HG03457 (cell line): ENCODE measurements around the gene RBBP8NL.

Experiments
- ATAC-seq: cut with Tn5 transposase; IDR thresholded peaks from one replicate; pipeline ENCODE4 v1.9.1; 2021; ENCODE audit warnings: moderate number of reproducible peaks; ENCODE audit not compliant: unreplicated experiment

The RBBP8NL gene

DNA sequence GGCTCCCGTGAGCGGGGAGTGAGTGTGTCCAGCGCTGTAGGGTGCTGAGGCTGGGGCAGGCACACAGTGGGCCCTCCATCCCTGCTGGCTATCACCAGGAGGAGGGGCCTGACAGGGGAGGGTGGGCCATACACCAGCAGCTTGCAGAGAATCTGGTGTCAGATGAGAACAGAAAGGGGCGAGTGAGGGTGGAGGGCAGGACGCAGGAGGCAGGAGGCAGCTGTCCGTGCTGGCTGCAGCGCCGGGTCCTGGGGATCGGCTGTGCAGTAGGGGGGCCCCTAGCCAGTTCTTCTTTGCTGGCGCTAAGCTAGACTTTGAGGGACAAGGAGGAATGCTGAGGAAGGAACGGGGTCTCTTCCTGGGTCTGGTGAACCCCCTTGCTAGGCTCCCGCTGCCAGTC is 18.7 kb downstream of the RBBP8NL start:
- no peak for ATAC-seq

DNA sequence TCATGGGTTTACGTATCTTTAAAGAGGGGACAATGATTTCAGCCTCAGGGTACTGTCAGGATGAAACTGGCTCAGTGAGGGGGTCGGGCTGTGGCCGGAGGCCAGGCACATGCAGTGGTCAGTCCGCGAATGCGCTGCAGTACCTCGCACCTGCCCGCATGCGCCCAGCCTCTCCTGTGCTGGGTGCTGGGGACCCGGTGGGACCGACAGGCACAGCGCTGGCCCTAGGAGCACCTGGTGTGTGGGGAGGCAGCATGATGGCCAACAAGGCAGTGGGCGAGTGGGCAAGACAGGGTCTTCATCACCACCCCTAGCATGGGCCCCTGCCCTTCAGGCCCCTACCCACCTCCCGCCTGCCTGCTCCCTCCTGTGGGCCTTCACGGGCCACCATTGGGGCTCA is 19.3 kb downstream of the RBBP8NL start:
- ATAC-seq = no peak

DNA sequence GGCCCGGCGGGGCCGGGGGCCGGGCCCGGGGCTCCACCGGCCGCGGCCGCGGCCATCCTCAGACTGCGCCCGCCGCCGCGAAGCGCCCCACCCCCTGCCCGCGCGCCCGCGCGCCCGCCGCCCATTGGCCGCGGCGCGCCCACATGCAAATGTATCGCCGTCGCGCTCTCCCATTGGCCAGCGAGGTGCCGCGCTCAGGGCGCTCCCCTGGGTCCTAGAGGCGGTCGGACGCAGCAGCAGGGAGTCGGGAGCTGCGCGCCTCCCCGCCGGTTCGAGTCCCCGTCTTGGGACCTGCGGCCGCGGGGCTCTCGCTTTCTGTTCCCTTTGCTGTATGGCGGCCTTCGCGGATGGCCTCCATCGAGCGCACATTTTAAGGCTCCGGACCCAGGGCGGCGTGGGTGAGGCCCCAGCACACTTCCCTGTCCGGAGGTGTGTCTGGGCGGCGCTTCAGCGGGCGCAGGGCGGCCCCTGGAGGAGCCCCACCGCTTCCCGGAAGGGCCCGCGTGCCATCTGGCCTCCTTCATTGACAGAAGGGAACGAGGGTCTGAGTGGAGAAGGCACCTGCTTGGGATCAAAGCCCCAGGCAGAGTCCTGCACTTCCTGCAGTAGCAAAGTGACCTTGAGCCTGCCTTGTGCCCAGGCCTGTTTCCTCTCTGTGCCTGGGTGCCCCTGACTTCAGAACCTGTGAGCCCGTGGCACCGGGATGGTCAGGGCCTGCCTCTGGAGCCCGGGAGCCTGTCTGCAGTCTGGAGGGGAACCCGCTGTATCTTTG is 19.9 kb downstream of the RBBP8NL start, which contains the start of gene CABLES2:
CABLES2 (minus strand) TSS at position 65 of the 772 bp plus-strand sequence; CDS start at position 56, 9 bp downstream.
- ATAC-seq = peak; percentile 81

DNA sequence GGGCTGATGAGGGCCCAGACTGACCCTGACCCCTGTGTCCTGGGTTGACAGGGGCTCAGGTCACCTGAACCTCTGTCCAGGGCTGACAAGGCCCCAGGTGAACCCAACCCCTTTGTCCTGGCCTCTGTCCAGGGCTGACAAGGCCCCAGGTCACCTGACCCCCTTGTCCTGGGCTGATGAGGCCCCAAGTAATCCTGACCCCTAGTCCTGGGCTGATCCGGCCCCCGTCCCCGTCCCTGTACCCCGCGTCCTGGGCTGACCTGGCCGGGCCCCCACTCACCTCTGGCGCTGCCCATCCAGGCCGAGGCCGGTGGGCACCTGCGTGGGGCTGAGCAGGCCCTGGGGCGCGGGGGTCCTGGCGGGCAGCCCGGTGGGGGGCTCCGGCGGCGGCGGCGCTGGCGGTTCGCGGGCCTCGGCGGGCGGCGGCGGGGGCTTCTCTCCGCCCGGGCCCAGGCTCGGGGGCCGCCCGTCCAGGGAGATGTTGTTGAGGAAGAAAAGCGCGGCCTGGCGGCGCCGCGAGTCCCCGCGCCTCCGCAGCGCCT is 20.6 kb downstream of the RBBP8NL start:
- ATAC-seq = no peak

DNA sequence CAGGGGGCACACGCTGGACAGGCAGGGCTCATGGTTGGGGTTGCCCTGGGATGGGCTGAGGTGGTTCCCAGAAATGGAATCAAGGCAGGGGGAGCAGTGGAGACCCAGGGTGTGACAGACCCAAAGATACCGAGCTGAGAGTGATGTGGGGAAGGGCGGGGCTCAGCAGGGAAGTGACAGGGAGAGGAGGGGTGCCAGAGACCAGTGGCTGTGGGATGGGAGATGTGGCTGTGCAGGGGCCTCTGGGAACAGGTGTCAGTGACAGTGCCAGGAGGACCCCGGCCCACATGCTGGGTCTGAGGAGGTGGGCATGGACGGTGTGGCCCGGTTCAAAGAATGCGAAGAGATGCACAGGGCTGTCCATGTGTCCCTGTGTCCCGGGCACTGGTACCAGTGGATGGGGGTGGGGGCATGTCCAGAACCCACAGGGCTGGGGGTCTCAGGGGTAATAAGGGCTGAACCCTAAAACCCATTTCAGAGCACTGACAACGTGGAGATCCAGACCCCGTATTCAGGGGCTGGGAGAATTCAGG is 21.3 kb downstream of the RBBP8NL start:
- no peak for ATAC-seq

DNA sequence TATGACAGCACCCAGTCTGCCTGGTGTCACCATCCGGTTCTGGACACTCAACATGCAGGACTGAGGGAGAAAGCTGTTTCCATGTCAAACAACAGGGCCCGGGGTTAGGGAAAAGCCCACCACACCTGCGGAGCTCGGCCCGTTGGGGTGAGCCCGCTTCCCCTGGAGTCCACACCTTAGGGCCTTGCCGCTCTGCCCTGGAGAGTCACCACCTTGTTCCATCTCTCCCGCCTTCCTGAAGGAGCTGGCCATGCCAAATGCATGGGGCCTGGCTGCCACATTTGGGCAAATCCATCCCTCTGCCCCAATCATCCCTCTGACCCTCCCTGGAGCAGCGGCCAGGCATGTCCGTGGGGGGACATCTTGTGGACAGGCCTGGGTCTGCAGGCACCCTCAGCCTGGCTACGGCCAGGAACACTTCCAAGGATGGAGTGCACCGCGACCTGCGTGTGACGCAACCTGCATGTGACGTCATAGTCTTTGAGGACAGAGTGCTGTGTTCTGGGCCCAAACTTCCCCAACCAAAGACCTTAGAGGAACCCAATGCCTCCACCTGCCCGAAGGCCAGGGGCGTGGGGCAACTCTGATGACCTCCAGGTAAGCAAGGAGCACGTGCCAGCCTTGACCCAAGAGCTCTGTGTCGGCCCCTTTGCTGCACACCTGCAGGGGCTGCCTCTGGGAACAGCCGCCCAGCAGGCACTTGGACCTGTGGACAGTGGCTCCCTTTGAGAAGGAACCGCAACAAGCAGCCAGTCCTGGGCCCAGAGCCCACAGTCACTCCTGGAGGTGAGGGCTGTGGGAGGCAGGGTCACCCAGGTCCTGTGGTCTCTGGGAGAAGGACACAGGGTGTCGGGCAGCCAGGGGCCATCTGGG is 22.0 kb downstream of the RBBP8NL start:
- no peak for ATAC-seq

DNA sequence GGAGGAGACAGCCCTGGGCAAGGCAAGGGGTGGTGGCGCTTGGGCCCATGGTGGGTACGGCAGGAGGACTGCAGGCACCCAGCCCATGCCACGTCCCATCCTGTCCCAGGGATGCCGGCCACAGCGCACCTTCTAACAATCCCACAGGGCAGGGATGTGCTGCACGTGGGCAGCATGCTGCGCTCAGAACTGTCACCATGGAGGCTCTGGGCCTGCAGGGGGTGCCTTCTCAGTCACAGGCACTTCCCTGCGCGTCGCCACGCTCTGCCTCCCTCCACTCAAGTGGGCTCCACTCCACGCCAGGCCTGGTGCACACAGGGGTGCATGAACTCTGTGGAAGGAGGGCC is 22.6 kb downstream of the RBBP8NL start:
- ATAC-seq = no peak

DNA sequence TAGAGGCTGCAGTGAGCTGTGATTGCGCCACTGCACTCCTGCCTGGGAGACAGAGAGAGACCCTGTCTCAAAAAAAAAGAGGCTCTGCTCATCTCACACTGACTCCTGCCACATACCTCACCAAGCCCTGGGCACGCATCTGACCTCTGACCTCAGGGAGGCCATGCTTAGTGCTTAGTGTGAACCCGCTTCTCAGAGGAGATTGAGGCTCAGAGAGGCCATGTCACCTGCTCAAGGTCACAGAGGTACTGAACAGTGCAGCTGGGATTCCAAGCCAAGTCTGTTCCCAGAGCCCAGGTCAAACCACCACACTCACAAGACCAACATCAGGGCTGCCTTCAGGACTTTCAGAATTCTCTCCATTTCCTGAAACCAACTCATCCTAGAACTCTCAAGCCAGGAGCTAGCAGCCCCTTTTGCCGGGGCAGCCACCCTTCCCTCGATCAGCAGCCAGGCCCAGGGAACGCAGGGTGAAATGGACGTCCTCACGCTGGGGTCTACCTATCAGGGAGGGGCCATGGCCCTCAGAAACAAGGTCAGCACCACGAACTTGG is 23.1 kb downstream of the RBBP8NL start:
- ATAC-seq = no peak

DNA sequence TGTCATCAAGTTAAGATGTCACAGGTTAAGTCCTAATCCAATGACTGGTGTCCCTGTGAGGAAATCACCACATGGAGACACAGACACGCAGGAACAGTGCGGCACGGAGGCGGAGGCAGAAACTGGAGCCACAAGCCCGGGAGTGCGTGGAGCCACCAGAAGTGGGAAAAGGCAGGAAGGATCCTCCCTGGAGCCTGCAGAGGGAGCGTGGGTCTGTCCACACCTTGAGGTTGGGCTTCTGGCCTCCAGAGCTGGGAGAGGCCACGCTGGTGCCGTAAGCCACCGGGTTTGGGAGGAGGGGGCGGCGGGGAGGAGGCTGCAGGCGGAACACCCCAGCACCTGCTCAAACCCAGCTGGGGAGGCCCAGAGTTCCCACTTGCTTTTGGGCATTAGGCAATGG is 24.0 kb downstream of the RBBP8NL start:
- ATAC-seq = no peak

DNA sequence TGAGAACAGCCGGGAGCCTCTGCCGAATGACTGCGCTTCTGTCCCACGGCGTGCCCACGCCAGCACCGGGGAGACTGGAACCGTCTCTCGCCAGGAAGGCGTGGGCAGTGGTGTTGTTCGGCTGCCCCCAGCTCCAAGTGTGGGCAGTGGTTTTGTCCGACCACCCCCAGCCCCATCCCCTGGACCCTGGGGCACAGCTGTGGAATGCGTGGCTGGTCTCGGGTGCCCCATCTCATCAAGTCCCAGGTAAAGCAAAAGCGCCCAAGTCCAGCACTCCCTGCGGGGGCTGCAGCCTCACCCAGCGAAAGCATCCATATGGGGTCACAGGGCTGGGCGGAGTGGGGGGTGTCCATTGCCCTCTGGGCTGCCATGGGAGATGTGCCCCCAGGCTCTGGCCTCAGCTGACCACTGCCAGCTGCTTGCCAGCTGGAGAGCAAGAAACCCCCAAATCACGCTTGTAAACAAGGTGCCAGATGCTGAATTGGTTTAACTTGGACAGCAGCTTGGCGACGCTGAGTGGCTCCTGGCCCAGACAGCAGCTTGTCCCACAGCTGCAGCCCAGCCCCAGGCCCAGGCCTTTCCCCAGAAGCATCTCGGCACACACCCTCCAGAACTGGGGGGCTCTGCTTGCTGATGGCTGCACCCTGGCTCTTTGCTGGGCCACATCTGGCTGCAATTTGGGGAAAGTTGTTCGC is 24.7 kb downstream of the RBBP8NL start:
- no peak for ATAC-seq

DNA sequence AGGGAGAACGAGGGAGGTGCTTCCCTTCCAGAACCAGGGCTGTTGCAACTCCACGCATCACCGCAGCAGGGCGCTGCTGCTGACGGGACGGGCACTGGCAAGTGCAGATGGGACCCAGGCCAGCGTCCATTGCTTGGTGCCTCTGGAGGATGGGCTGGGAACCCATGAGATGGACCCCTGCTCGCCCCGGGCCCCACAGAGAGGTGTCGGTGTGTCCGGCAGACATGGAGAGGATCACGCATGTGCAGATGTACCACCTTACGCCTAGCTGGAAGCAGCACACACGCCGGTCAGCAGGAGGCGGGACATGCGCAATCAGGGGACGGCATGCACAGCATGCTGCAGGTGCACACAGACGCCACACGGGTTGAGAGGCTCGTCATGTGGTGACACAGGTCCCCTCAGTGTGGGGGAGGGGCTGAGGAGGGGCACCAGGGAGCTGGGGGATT is 26.0 kb downstream of the RBBP8NL start:
- no peak for ATAC-seq

DNA sequence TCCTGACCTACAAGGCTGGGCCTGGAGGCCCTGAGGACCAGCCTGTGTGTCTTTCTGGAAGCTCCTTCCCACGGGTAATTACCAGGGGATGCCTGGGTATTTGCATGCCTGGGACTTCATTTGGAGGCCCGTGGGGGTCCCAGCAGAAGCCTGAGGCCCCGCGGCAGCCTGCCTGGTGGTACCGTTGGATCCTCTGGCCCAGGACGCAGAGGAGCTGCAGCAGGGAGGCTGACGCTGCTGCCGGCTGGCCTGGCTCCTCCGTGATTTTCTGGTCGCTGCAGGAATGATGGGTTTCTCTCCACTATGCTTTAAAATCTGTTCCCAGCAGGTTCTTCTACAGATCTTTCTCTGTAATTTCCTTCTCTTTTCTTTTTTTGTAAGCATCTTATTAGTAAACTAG is 26.8 kb downstream of the RBBP8NL start:
- ATAC-seq = no peak

DNA sequence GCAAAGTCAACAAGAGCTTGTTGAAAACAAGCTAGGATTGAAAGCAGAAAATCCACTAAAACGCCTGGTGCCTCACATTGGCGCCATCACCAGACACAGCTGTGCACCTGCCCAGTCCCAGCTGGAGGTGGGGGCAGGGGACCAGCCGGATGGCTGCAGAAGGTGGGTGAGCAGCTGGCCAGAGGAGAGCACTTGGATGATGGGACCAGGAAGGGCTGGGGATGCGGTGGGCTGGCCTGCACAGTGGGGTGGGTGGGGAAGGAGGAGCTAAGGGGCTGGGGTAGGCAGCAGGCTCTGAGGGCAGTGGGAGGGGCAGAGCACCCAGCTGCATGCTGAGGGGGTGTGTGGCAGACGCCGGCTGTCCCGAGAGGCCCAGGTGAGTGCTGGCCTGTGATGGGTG is 27.3 kb downstream of the RBBP8NL start:
- ATAC-seq = no peak

DNA sequence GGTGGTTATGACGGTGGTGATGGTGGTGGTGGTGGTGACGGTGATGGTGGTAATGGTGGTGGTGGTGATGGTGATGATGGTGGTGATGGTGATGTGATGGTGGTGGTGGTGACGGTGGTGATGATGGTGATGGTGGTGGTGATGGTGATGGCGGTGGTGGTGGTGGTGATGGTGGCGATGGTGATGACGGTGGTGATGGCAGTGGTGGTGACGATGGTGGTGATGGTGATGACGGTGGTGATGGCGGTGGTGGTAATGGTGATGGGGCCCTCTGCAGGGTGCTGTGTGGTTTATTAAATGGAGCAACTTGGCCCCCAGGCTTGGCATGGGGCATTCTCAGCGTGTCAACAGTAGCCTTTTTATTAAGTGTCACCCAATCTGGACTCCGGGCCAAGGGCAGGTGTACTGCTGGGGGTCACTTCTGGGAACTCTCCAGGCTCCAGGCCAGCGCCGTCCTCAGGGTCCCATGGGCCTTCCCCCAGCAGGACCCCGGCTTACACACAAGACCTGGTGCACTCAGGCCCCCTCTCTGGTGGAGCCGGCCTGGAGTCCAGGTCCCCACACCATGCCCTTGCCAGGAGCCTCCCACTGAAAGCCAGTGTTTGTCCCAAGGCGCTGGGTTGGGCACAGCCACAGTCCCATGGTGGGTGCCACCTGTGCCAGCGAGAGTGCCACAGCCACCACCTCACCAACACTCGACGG is 29.1 kb downstream of the RBBP8NL start:
- no peak for ATAC-seq

DNA sequence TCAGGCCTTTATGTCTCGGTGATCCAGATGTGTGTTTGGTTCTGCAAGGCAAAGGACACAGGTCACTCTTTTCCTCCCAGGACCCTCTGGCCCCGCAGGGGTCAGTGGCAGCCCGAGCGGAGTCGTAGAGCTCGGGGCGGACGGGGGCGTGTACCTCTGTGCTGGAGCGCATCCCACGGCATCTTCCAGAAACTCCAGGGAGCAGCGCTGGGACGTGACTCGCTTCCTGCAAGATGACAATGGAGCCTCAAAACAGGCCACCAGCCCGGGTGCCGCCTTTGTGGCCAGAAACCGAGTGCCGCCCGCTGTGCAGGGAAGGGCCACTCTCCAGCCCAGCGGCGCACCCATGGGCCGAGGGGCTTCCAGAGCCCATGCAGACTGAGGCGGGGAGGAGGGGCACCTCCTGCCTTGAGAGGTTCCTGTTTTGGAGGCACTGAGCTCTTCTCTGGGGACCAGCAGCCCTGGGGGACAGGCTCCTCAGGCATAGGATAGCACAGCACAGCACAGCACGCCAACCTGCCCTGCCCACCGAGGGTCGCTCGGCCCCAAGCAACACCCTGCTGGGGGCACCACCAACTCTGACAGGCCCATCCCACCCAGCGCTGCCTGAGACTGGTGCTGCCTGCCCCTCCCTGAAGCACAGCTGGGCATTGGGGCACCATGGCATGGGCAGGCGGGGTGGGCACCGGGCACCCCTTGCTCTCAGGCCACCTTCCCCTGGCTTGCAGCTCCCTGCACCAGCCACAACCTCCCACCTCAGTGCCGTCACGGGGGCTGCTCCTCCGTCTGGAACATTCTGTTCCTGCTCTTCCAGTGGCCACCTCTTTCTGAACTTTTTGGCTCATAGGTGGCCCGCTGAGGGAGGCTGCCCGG is 30.7 kb downstream of the RBBP8NL start:
- no peak for ATAC-seq

DNA sequence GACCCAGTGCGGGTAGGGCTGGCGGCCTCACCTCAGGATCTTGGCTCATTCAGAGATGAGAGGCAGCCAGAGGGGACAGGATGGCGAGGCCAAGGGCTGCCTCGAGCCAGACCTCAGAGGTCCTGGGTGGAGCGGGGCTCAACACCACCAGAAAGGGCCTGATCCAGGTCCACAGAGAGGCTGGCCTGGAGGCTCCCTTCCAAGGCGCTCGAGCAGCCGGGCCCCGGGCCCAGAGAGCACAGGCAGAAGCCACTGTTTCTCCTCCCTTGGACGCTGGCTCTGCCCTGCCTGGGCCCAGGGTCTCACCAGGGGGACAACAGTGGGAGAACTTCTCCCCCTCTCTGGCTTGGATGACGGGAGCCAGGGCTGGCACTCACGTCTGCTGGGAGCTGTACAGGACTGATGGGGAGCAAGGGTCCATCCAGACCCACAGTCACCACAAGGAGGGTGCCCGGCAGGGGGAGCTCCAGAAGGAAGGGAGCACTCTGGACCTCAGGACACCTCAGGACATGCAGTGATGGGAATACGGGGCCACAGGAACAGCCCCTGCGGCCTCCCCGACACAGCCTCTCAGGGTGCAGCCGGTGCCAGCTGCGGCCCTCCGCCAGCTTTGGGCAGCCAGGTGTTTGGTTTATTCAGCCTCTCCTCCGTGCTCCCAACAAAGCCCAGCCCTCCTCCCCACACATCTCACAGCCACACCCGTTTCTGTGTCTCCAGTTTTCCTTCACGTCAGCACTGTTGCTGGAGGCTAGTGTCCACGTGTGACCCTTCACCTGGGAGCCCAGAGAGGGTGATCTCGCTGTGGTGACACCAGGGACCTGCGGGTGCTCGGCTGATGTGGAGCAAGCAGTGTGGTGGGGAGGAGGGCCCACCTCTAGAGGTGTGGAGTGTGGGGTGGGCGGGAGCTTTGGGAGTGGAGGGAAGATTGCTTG is 31.8 kb downstream of the RBBP8NL start:
- no peak for ATAC-seq

DNA sequence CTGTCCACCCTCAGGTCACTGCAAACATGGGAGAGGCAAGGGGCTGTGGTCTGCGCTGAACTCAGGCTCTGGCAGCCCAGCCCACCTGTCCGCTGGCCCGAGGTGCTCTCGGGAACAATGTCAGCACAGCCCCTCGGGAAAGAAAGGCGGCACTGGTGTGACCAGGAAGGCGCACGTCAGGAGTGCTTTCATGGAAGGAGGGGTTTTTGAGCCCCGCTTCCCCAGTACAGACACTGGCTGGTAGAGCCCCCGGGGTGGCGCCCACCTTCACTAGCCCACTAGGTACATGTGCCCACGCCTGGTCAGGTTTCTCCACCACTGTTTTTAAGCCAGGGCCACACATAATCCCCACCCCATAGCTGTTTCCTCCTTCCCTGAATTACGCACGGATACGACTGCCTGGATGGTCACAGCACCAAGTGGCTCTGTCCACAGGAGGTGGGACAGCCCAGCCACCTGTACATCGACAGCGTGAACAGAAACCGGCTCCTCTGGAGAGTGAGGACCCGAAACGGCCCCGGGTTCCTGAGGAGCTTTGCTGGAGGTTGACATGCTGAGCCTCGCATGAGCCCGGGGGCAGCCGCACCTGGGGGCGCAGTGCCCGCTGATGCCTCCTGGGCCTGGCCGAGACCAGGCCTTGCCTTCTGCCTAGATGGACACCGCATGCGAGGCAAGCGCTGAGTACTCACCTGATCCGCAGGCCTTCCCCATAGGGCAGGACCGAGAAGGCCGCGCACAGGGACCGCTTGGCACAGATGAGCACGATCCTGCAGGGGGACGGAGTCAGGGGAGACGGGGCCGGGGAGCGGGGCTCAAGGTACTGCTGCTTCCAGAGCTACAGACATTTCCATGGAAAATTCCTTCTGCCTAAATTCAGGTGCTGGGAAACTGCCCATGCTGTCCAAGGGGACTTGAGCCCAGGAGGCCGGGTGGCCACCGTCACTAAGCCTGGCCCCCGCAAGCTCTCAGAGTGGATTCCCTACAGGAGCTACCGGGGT is 32.8 kb downstream of the RBBP8NL start:
- no peak for ATAC-seq
